HG03439 (cell line): ENCODE data around the gene UBR3.
"Not testable (repeated sequence)": the region's sequence is repeated elsewhere in the genome, so short reads cannot be mapped to it uniquely, and the experiment has no call there.

Experiments used
- ATAC-seq: cut with Tn5 transposase; IDR thresholded peaks from one replicate; pipeline ENCODE4 v1.9.1; 2021; ENCODE audit warnings: mild to moderate bottlenecking, moderate library complexity; ENCODE audit not compliant: unreplicated experiment

The UBR3 gene

GRCh38 chr2:169827272-169828140 is at the start of gene UBR3:
Gene UBR3 (plus strand): TSS chr2:169827454. CDS start chr2:169827508, 54 bp downstream.
- ATAC-seq = peak; percentile 80

GRCh38 chr2:169778446-169778845 is 48.8 kb upstream of the UBR3 start:
- ATAC-seq = no peak

- no peak for ATAC-seq
These were observed 45.8 kb upstream of the UBR3 start for GRCh38 chr2:169781249-169782013.

- no peak for ATAC-seq
These were observed 44.7 kb upstream of the UBR3 start for GRCh38 chr2:169782513-169782912.

- no peak for ATAC-seq
These were observed 36.7 kb upstream of the UBR3 start for GRCh38 chr2:169790581-169790980.

- no peak for ATAC-seq
These were observed 32.1 kb upstream of the UBR3 start for GRCh38 chr2:169795181-169795580.

- ATAC-seq = no peak
These were observed 30.8 kb upstream of the UBR3 start for GRCh38 chr2:169796441-169796840.

GRCh38 chr2:169797601-169798000 is 29.7 kb upstream of the UBR3 start:
- ATAC-seq = no peak

- ATAC-seq = no peak
These were observed 28.9 kb upstream of the UBR3 start for GRCh38 chr2:169798397-169798717.

- ATAC-seq = peak; percentile 94
These were observed 28.3 kb upstream of the UBR3 start, which contains the start of gene SSB for GRCh38 chr2:169798718-169799592. Gene SSB (plus strand): TSS chr2:169798871. CDS start chr2:169800961, 2,090 bp downstream.

- ATAC-seq = no peak
These were observed 23.8 kb upstream of the UBR3 start for GRCh38 chr2:169803480-169803879.

- no peak for ATAC-seq
These were observed 20.7 kb upstream of the UBR3 start for GRCh38 chr2:169806586-169806985.

GRCh38 chr2:169808221-169808620 is 19.0 kb upstream of the UBR3 start:
- no peak for ATAC-seq

- ATAC-seq = no peak
These were observed 11.4 kb upstream of the UBR3 start for GRCh38 chr2:169815849-169816248.

- not testable (repeated sequence) for ATAC-seq
These were observed 10.3 kb upstream of the UBR3 start for GRCh38 chr2:169816961-169817360.

GRCh38 chr2:169817369-169817768 is 9.9 kb upstream of the UBR3 start:
- ATAC-seq = not testable (repeated sequence)

- no peak for ATAC-seq
These were observed 9.0 kb upstream of the UBR3 start for GRCh38 chr2:169818241-169818640.

- no peak for ATAC-seq
These were observed 8.1 kb upstream of the UBR3 start for GRCh38 chr2:169819106-169819505.

GRCh38 chr2:169820101-169820500 is 7.2 kb upstream of the UBR3 start:
- not testable (repeated sequence) for ATAC-seq

GRCh38 chr2:169822036-169822435 is 5.2 kb upstream of the UBR3 start:
- no peak for ATAC-seq

- no peak for ATAC-seq
These were observed 4.4 kb upstream of the UBR3 start for GRCh38 chr2:169822785-169823392.
